Neural progenitor cell (in vitro differentiated cells): ENCODE results near the gene S1PR4.

ENCODE experiments used
- CTCF ChIP-seq: fragments of 200-600 bp; sonication (generic); IDR thresholded peaks from 2 replicates; pipeline ENCODE4 v1.5.1; 2017; ENCODE audit warnings: antibody characterized with exemption, mild to moderate bottlenecking
- EZH2 ChIP-seq: fragments of 200-600 bp; sonication (generic); IDR thresholded peaks from 2 replicates; pipeline ENCODE4 v1.6.1; 2017; ENCODE audit warnings: antibody characterized with exemption, mild to moderate bottlenecking, moderate library complexity

- TF ChIP-seq CTCF (no peak), EZH2 (no peak)
These were observed 9.3 kb downstream of the S1PR4 start for GRCh38 chr19:3187662-3188511.
